PC-3 (cell line): ENCODE results near the gene OTOS.

ENCODE experiments used
- CTCF ChIP-seq: fragments of 300-600 bp; sonication (generic); conservative IDR thresholded peaks from 2 replicates; pipeline ENCODE4 v1.5.1; 2017; ENCODE audit warnings: antibody characterized with exemption, low read depth, mild to moderate bottlenecking, low read length
- EZH2 ChIP-seq: fragments of 300-600 bp; sonication (generic); IDR thresholded peaks from one replicate; pipeline ENCODE4 v1.6.1; 2017; ENCODE audit warnings: antibody characterized with exemption, mild to moderate bottlenecking, low read length; ENCODE audit not compliant: unreplicated experiment
- EZH2phosphoT487 ChIP-seq: fragments of 300-600 bp; sonication (generic); IDR thresholded peaks from 2 replicates; pipeline ENCODE4 v1.6.1; 2018; ENCODE audit warnings: mild to moderate bottlenecking, antibody characterized with exemption, low read length, borderline replicate concordance

GRCh38 chr2:240112914-240113690 is 27.4 kb downstream of the OTOS start:
- TF ChIP-seq CTCF (no peak), EZH2phosphoT487 (no peak), EZH2 (no peak)
